DLD1 (cell line): Measurements from ENCODE around the gene SH2D3C.

Source experiments
- in situ Hi-C: cut with HindIII; loops from 2 replicates; pipeline ENCODE4 v1.10.0; 2017; ENCODE audit warnings: low sequenced_read_pairs

The SH2D3C gene

GRCh38 chr9:127809002-127809539, 30.6 kb upstream of the SH2D3C start:
- in situ Hi-C loops, result no loop called here

DNA sequence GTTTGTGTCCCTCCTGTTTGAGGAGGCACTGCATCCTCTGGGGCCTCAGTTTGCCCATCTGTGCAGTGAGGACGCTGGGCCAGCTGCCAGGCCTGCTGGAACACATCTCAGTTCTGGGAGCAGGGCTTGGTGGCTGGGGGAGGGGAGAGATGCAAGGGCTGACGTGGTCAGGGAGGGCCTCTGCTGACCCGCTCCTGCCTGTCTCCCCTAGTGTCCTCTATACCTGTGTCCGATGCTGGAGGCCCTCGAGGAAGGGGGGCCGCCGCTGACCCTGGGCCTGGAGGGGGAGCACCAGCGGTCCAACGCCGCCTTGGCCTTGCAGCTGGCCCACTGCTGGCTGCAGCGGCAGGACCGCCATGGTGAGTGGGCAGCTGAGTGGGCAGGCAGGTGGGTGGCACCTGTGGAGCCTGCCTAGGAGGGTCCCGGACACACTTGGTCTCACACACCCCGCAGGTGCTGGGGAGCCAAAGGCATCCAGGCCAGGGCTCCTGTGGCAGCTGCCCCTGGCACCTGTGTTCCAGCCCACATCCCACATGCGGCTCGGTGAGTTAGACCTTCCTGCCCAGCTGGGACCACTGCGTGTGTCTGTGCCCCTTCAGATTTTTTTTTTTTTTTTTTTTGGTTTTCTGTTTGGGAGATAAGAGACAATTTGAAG, 30.0 kb upstream of the SH2D3C start:
- in situ Hi-C loops, result no loop called here

DNA sequence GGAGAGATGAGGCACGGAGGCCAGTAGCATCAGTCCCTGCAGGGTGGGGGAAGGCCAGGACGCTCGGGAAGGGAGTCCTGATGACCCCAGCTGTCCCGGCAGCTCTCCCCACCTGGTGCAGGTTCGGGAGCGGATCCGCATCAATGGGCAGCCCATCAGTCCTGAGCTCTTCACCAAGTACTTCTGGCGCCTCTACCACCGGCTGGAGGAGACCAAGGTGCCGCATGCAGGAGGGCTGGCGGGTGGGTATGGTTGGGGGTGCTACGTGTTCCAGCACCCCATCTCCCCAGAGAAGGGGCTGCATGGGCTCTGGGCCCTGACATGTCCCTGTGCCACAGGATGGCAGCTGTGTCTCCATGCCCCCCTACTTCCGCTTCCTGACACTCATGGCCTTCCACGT, 28.4 kb upstream of the SH2D3C start:
- in situ Hi-C loops, result no loop called here

GRCh38 chr9:127805620-127806019, 27.2 kb upstream of the SH2D3C start:
- in situ Hi-C loops, result no loop called here

DNA sequence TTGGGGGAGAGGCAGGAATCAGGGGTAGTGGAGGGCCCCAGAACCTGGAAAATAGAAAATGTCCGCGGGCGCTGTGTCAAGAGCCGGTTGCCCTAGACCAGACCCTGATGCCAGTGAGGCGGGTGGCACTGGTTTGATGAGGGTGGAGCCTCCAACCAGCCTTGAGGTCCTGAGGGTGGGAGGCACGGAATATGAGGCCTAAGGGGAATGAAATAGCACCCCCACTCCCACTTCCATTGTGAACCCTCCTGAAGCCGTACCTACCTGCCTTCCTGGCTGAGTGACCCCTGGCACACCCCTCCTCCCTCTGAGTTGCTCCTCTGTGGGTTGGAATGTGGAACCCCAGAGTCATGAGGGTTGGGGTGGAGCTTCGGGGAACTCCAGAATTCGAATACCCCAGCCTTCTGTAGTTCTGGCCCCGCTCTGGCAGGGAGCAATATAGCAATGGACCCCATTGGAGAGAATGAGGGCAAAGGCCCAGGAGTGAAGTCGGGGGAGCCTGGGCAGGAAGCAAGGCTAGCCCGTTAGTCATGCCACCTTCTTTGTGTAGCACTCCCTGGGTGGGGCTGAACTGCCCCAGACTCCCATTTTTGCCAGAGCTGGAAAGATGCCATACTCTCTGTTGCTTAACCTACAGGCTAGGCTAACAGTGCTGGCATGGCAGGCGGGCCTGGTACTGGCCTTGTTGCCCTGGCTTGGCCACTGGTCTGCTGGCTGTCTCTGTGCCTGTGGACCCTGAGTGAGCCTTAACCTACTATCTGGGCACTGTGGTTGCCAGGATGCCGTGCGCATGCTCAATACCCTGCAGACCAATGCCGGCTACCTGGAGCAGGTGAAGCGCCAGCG, 25.3 kb upstream of the SH2D3C start:
- in situ Hi-C loops, result no loop called here

DNA sequence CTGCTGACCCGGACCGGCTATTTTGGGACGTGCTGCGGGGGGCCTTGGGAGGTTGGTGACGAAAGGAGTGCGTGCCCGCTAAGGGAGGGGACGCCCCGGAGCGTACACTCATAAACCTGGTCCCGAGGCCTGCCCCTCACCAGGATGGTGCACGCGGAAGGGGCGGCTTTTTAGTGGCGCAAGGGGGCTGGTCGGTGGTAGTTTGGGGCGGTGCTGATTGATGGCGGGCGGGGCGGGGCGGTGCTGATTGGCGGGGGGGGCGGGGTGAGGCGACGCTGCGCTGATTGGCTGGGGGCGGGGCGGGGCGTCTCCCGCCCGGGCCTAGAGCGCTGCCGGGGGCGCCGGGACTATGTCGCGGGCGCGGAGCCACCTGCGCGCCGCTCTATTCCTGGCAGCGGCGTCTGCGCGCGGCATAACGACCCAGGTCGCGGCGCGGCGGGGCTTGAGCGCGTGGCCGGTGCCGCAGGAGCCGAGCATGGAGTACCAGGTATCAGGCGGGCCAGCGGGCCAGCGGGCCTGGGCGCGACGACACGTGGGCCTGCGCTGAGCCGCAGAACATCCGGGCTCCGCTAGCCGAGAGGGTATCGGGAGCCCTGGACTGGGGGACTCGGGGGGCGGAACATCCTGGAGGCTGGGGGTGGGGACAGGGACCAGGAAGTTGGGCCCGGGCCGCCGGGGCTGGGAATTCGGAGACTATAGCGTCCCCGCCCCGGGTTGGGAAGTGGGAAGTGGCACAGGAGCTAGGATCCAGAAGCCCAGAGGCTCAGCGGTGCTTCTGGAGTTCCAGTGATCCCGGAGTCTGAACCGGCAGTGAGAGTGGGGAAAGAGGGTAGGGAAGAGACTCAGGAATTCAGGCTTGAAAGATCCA, 24.3 kb upstream of the SH2D3C start, which contains the start of gene FPGS:
TSS of gene FPGS (plus strand) at position 307 of the 868 bp plus-strand sequence. CDS start at position 350, 43 bp downstream.
- in situ Hi-C loops, result no loop called here

DNA sequence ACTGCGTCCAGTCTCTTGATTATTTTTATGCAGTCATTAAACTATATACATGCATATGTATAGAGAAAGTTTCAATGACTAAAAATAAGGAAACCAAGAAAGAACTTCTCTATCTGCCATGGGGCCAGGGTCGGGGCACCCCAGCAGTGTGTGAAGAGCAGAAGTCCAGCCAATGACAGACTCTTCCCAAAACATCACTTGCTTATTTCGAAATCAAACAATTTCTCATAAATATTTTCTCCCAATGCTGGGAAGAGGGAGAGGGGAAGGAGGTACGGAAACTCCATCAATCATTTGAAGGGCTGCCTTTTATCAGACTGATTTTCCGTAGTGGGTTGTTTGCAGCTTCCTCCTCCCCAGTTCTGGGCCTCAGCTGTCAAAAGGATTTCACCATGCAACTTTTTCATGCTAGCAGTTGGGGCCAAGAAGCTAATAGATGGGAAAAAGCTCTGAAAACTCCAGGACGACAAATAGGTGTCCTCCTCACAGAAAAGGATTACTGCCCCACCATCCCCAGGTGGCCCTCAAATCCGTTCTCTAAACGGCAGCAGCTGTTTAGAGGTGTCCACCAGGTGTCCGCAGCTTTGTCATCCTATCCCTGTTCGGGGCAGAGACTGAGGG, 23.6 kb upstream of the SH2D3C start:
- in situ Hi-C loops, result no loop called here

- in situ Hi-C loops, result no loop called here
These were observed 18.4 kb upstream of the SH2D3C start for GRCh38 chr9:127796852-127797370.

DNA sequence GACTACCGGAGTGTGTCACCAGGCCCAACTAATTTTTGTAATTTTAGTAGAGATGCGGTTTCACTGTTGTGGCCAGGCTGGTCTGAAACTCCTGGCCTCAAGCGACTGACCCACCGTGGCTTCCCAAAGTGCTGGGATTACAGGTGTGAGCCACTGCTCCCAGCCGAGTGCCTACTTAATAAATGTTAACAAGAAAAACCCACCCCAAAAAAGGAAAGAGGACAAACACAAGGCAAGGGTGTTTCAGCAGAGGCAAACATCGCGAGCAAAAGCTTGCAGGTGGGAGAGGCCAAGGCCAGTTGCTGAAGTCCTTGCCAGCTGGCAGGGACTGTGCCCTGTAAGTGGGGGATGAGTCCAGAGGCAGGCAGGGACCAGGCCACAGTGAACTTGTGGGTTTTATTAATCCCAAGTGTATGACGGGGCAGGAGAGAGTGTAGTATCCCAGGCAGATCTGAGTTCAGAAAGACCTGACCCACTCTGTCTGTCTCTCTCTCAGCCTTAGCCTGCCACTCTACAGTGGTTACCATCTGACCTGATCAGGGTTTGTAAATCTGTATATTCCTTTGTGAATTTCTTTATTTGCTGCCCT, 17.9 kb upstream of the SH2D3C start:
- in situ Hi-C loops, result no loop called here

DNA sequence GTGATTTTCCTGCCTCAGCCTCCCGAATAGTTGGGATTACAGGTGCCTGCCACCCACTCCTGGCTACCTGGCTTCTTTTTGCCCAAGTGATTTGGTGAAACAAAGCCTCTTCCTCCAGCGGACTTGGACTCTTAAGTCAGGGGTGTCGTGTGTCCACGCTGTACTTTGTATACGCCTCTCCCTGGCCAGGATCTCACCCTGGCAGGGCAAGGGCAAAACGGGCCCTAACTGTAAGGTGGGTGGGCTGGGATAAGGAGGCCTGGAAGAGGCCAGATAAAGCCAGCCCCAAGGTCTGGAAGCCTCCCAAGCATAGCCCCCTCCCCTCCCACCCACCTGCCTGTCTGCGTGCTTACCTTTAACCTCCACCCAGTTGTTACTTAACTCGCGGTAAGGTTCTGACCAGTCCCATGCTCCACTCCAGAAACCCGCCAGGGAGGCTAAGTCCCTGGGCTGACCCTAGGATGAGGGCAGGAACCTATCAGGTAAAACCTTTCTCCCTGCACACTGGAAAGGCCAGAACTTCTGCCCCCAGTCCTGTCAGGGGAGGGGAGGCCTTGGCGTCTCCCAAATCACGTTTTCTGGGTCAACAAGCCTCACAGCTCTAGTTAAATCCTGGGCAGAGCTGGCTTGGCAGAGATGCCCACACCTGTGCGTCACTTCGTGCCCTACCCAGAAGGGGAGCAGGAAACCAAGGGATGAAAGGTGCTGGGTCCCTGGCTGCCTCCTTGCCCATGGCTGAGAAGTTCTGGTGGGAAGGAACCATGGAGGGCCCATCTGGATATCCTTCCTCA, 15.7 kb upstream of the SH2D3C start:
- in situ Hi-C loops, result no loop called here

- in situ Hi-C loops, result no loop called here
These were observed 14.7 kb upstream of the SH2D3C start for GRCh38 chr9:127793093-127793708.

DNA sequence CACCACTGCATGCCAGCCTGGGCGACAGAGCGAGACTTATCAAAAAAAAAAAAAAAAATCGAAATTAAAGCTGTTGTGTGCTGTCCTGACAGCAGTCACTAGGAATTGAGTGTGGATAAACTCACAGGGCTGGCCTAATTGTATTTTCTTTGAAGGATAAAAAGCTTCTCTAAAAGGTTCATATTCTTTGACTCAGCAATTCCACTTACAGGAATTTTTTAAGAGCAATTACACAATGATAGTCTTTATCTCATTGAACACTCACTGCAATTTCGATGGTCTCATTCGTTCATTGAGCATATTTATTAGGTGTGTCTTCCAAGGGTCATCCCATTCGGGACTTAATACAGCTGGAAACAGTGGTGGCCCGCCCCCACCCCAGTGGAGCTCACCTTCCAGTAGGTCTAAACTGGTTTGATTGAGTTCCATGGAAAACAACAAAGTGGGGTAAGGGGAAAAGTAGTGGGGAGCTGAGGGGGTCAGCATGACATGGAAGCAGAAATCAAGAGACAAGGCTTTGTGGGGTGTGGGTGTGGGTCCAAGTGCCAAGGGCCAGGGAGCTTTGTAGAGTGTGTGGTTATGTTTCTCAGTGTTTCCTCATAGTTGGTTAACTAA, 14.1 kb upstream of the SH2D3C start:
- in situ Hi-C loops, result no loop called here

- in situ Hi-C loops, result no loop called here
These were observed 12.6 kb upstream of the SH2D3C start for GRCh38 chr9:127791085-127791484.

GRCh38 chr9:127790094-127790855, 11.8 kb upstream of the SH2D3C start:
- in situ Hi-C loops, result no loop called here

GRCh38 chr9:127789179-127789578, 10.7 kb upstream of the SH2D3C start:
- in situ Hi-C loops, result no loop called here

GRCh38 chr9:127788337-127789011, 10.0 kb upstream of the SH2D3C start:
- in situ Hi-C loops, result no loop called here

DNA sequence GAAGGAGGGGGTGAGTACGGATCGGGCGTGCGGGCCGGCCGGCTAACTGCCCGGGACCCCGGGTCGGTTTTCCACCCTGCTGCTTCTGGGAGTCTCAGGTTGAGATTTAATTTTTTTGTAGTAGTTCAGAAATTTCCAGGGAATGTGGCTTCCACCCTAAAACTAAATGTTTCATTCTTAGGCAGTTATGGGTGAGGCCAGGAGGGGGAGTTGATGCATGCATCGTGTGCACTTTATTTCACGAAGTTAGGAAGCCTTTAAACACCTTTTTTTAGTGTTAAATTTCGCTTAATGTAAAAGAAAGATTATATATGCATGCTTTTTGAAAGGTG, 8.3 kb upstream of the SH2D3C start:
- in situ Hi-C loops, result no loop called here
